GM23248 (cell line): Measurements from ENCODE around the gene ERC1. TPM values are rescaled to one million over a fixed set of nuclear protein-coding genes. Genes with fewer than 3 reads are reported as not detected.

Source experiments
- DNase-seq: peaks from one replicate; pipeline ENCODE4 v3.0.0-alpha.2; 2015
- H2AFZ ChIP-seq: fragments of 200-600 bp; sonication (generic); 2 replicates; pipeline ENCODE4 v1.6.1; 2016; ENCODE audit warnings: antibody characterized with exemption
- H3F3A ChIP-seq: fragments of 200-600 bp; sonication (generic); 2 replicates; pipeline ENCODE4 v1.6.1; 2016; ENCODE audit warnings: mild to moderate bottlenecking, antibody characterized with exemption, mixed run types; ENCODE audit not compliant: insufficient read depth
- H3K27ac ChIP-seq: fragments of 200-600 bp; sonication (generic); 2 replicates; pipeline ENCODE4 v1.5.1; 2016; ENCODE audit warnings: mild to moderate bottlenecking
- H3K27me3 ChIP-seq: fragments of 200-600 bp; sonication (generic); replicated peaks from 2 replicates; pipeline ENCODE4 v1.6.1; 2016; ENCODE audit warnings: mild to moderate bottlenecking; ENCODE audit not compliant: insufficient read depth
- H3K36me3 ChIP-seq: fragments of 200-600 bp; sonication (generic); 2 replicates; pipeline ENCODE4 v1.6.1; 2016; ENCODE audit warnings: low read depth, mild to moderate bottlenecking
- H3K4me1 ChIP-seq: fragments of 200-600 bp; sonication (generic); 2 replicates; pipeline ENCODE4 v1.6.1; 2016; ENCODE audit warnings: mild to moderate bottlenecking; ENCODE audit not compliant: insufficient read depth
- H3K4me2 ChIP-seq: fragments of 200-600 bp; sonication (generic); one replicate; pipeline ENCODE4 v1.6.1; 2016; ENCODE audit warnings: mild to moderate bottlenecking; ENCODE audit not compliant: unreplicated experiment
- H3K4me3 ChIP-seq: fragments of 200-600 bp; sonication (generic); 2 replicates; pipeline ENCODE4 v1.5.1; 2016; ENCODE audit warnings: mild to moderate bottlenecking
- H3K79me2 ChIP-seq: fragments of 200-600 bp; sonication (generic); 2 replicates; pipeline ENCODE4 v1.6.1; 2016; ENCODE audit warnings: mild to moderate bottlenecking; ENCODE audit not compliant: insufficient read depth
- H3K9ac ChIP-seq: fragments of 200-600 bp; sonication (generic); 2 replicates; pipeline ENCODE4 v1.6.1; 2016; ENCODE audit warnings: mild to moderate bottlenecking
- H3K9me2 ChIP-seq: fragments of 200-600 bp; sonication (generic); 2 replicates; pipeline ENCODE4 v1.6.1; 2016; ENCODE audit warnings: mixed run types, mild to moderate bottlenecking, moderate library complexity; ENCODE audit not compliant: insufficient read depth
- H3K9me3 ChIP-seq: fragments of 200-600 bp; sonication (generic); one replicate; pipeline ENCODE4 v1.6.1; 2017; ENCODE audit warnings: low read depth
- H4K20me1 ChIP-seq: fragments of 200-600 bp; sonication (generic); 2 replicates; pipeline ENCODE4 v1.6.0; 2016; ENCODE audit not compliant: insufficient read depth
- EZH2 ChIP-seq: fragments of 200-600 bp; sonication (generic); IDR thresholded peaks from 2 replicates; pipeline ENCODE4 v1.6.1; 2018; ENCODE audit warnings: antibody characterized with exemption, mild to moderate bottlenecking; ENCODE audit not compliant: insufficient read depth, poor library complexity, severe bottlenecking
- EZH2phosphoT487 ChIP-seq: fragments of 200-600 bp; sonication (generic); IDR thresholded peaks from 2 replicates; pipeline ENCODE4 v1.6.1; 2018; ENCODE audit warnings: antibody characterized with exemption, moderate library complexity, mild to moderate bottlenecking, low read depth; ENCODE audit not compliant: insufficient read depth
- WGBS, 2 experiments: methylation state at CpG; one replicate each; pipeline ENCODE4 v1.1.6; 2015 to 2017; ENCODE audit warnings: low lambda C conversion rate in 2 of 2, low coverage in 1 of 2; ENCODE audit errors: missing lambda C conversion rate in 2 of 2; 5-methylcytosine and 5-hydroxymethylcytosine counted together
- in situ Hi-C: fragments of 300-500 bp; cut with MboI; formaldehyde crosslinking; loops from 2 replicates; pipeline ENCODE4 v1.15.0; 2020
- polyA plus RNA-seq: library from polyadenylated mRNA; unstranded; fragments of >200 nt; fragmentation: Nextera tagmentation; extraction: Ambion mirVana; gene quantifications from 2 replicates; pipeline ENCODE4 v1.2.1, GENCODE V29; 2016
- total RNA-seq: library from RNA; depleted of rRNA; stranded (reverse); fragments of >200 nt; shearing (Covaris generic); gene quantifications from 2 replicates; pipeline ENCODE4 v1.2.3, GENCODE V29; 2014

ERC1 gene
- total and polyA plus RNA-seq, 2 experiments from 2014 or later: 21.5 to 23.3 TPM

GRCh38 chr12:1030779-1031178 lies 39.8 kb downstream of the ERC1 start:
- in situ Hi-C loops: no loop called here
- DNase-seq: no peak
- Histone ChIP-seq H3K4me3 (no peak overlapping the region), H3K36me3 (no peaks in the 10 kb centered on the region; the same call in none of the 2 replicates), H2AFZ (no peak overlapping the region), H3K79me2 (peaks cover 89% of the 10 kb centered on the region), H3F3A (no peaks in the 10 kb centered on the region), H3K4me2 (no peak overlapping the region), H3K9me2 (no peaks in the 10 kb centered on the region), H4K20me1 (no peaks in the 10 kb centered on the region), H3K9ac (no peak overlapping the region), H3K4me1 (no peaks in the 10 kb centered on the region), H3K9me3 (no peaks in the 10 kb centered on the region), H3K27ac (no peak overlapping the region), H3K27me3 (no peaks in the 10 kb centered on the region)
- TF ChIP-seq EZH2phosphoT487 (no peak), EZH2 (no peak)
- 85 to 86% methylated on average over 3 of the region's 3 CpGs for WGBS, 2 experiments

DNA sequence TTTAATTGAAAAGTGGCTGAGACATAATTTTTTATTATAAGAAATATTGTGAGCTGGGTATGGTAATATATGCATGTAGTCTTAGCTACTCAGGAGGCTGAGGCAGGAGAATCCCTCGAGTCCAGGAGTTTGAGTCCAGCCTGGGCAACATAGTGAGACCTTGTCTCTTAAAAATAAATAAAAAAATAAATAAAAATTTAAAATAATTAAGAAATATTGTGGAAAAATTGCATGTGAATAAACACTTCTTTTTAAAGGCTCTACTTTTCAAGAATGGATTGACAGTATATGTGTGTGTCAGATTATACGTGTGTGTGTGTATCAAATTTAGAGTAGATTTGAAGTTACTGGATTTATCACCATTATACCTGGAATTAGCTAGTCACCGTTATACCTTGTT lies 43.2 kb downstream of the ERC1 start:
- Histone ChIP-seq H3K9ac (no peak overlapping the region), H3K27me3 (no peaks in the 10 kb centered on the region), H3K4me3 (no peak overlapping the region), H3K9me2 (no peaks in the 10 kb centered on the region), H3K27ac (no peak overlapping the region), H4K20me1 (no peaks in the 10 kb centered on the region), H2AFZ (no peak overlapping the region), H3K4me2 (no peak overlapping the region), H3F3A (no peaks in the 10 kb centered on the region), H3K4me1 (no peaks in the 10 kb centered on the region), H3K9me3 (no peaks in the 10 kb centered on the region), H3K79me2 (peaks cover 86% of the 10 kb centered on the region), H3K36me3 (peaks cover 4% of the 10 kb centered on the region; the same call in 1 of the 2 replicates)
- in situ Hi-C loops: no loop called here
- 89 to 97% methylated on average over 3 of the region's 3 CpGs for WGBS, 2 experiments
- no peak for TF ChIP-seq EZH2
- no peak for TF ChIP-seq EZH2phosphoT487
- no peak for DNase-seq

DNA sequence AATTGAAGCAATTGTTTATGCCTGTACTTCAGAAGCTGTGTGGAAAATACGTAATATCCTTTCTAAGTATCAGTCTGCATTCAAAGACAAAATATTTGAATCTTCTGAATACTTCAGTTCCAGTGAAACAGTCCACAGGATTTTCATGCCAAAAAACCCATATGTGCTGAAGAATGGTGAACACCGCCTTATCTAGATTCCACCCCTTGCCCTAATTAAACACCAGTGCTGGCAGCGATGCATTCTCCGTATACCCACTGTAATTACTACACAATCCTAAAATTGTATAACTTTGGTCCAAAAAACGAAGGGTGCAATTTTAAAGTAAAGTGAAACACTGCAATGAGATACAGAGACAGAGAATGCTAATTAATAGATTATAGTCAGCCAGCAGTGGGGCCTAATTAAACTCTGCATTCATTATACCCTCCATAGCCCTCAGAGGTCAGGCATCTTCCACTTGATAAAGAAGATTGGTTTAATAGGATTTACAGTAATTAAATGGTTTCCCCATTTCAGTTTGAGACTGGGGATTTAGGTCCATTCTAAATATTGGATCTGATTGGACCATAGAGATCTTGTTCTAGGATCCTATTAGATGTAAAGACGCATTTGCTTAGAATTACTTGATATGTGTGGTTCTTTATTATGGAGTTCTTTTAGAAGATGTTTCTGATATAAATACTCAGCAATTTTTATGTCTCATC lies 43.9 kb downstream of the ERC1 start:
- Histone ChIP-seq H3K4me1 (no peaks in the 10 kb centered on the region), H3K27me3 (no peaks in the 10 kb centered on the region)
- in situ Hi-C loops: no loop called here

GRCh38 chr12:1041478-1041877 lies 50.5 kb downstream of the ERC1 start:
- H2AFZ ChIP-seq: no peak overlapping the region
- in situ Hi-C loops: no loop called here
- no peak overlapping the region for H3K9ac ChIP-seq
- no peak overlapping the region for H3K27ac ChIP-seq
- no peak overlapping the region for H3K4me2 ChIP-seq
- peaks cover 79% of the 10 kb centered on the region for H3K79me2 ChIP-seq
- no peaks in the 10 kb centered on the region for H3K9me2 ChIP-seq
- no peaks in the 10 kb centered on the region for H3K9me3 ChIP-seq
- TF ChIP-seq EZH2phosphoT487 (no peak), EZH2 (no peak)
- 89 to 93% methylated on average over 2 of the region's 2 CpGs for WGBS, 2 experiments
- DNase-seq: no peak
- no peak overlapping the region for H3K4me3 ChIP-seq
- no peaks in the 10 kb centered on the region for H3F3A ChIP-seq
- no peaks in the 10 kb centered on the region for H4K20me1 ChIP-seq
- H3K4me1 ChIP-seq: peaks cover 17% of the 10 kb centered on the region
- 0 out of 2 replicates have a peak, but pooled peaks cover 2% of the 10 kb centered on the region for H3K36me3 ChIP-seq
- no peaks in the 10 kb centered on the region for H3K27me3 ChIP-seq

More for the DNA sequence above, 43.9 kb downstream of the ERC1 start:
- 86 to 89% methylated on average over 6 of the region's 6 CpGs for WGBS, 2 experiments
- Histone ChIP-seq H3F3A (no peaks in the 10 kb centered on the region), H3K79me2 (peaks cover 80% of the 10 kb centered on the region), H3K4me3 (no peak overlapping the region), H2AFZ (no peak overlapping the region), H3K9me3 (no peaks in the 10 kb centered on the region), H3K9me2 (no peaks in the 10 kb centered on the region), H3K36me3 (peaks cover 4% of the 10 kb centered on the region; the same call in 1 of the 2 replicates), H3K27ac (no peak overlapping the region), H4K20me1 (no peaks in the 10 kb centered on the region), H3K9ac (no peak overlapping the region), H3K4me2 (no peak overlapping the region)
- no peak for DNase-seq
- TF ChIP-seq EZH2 (no peak), EZH2phosphoT487 (no peak)

DNA sequence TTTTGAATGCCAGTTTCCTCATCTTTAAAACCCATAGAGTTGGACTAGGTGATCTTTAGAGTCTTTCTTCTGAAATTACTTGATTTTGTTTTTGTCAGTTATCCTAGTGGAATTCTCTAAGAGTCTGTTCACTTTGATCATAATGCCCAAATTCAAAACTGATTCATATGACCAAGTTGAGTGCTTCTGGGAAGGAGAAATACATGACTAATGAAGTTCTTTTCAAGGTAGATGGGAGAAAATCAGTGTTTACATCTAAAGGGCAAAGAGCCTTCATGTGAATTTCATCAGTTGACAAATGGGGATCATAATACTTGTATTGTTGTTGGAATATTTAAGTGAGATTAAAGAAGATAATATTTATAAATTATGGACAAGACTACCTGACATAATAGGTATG lies 53.2 kb downstream of the ERC1 start:
- peak overlapping the region; percentile 41 for H3K4me2 ChIP-seq
- no peak overlapping the region for H3K4me3 ChIP-seq
- H3K9ac ChIP-seq: no peak overlapping the region
- no peaks in the 10 kb centered on the region for H3K9me2 ChIP-seq
- H3F3A ChIP-seq: no peaks in the 10 kb centered on the region
- H3K9me3 ChIP-seq: no peaks in the 10 kb centered on the region
- no peak overlapping the region for H3K27ac ChIP-seq
- peak; percentile 14 for DNase-seq
- peaks cover 25% of the 10 kb centered on the region for H3K4me1 ChIP-seq
- H4K20me1 ChIP-seq: no peaks in the 10 kb centered on the region
- peaks cover 84% of the 10 kb centered on the region for H3K79me2 ChIP-seq
- H3K36me3 ChIP-seq: no peaks in the 10 kb centered on the region
- TF ChIP-seq EZH2phosphoT487 (no peak), EZH2 (no peak)
- in situ Hi-C loops: no loop called here
- H3K27me3 ChIP-seq: no peaks in the 10 kb centered on the region
- no peak overlapping the region for H2AFZ ChIP-seq
